GM19239 (cell line): ENCODE measurements around the gene TRIM47.
"Not testable (repeated sequence)": the region's sequence is repeated elsewhere in the genome, so short reads cannot be mapped to it uniquely, and the experiment has no call there.

Experiments
- DNase-seq: peaks from one replicate; pipeline ENCODE4 v3.0.0; 2011; ENCODE audit warnings: low spot score; ENCODE audit not compliant: insufficient read length
- FAIRE-seq: peaks from 2 replicates; lab custom pipeline; 2011; peaks lifted over from hg19 to GRCh38; lab: Jason Lieb, UNC

TRIM47 gene

DNA sequence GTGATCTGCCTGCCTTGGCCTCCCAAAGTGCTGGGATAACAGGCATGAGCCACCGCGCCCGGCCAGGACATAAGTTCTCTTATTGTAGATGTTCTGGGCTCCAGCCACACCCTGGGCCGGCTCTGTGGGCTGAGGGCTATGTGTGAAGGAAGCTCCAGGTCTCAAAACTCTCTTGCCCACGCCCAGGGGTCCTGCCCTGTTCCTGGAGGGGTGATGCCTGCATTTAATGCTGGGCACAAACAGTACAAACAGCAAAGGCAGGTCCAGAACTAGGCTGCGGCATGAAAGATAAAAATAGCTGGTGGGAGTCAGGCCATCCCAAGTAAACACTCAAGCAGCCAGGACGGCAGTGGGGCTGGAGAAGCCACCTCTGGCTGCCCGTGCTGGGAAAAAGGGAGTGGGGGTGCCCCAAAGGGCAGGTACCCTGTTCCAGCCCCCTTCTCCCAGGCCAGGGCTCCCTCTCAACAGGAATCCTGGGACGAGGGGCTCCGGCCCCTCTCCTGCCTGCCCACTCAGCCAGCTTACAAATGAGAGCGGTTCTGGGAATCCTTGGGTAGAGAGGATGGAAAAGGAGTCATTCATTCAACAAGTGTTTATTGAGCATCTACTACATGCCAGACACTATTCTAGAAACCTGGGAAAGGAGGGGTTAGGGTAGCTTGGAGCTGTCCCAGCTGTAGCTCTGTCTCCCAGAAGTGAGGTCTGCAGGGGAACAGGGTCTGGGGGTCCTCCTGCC is 4.6 kb downstream of the TRIM47 start:
- FAIRE-seq (no peak), DNase-seq (no peak)

DNA sequence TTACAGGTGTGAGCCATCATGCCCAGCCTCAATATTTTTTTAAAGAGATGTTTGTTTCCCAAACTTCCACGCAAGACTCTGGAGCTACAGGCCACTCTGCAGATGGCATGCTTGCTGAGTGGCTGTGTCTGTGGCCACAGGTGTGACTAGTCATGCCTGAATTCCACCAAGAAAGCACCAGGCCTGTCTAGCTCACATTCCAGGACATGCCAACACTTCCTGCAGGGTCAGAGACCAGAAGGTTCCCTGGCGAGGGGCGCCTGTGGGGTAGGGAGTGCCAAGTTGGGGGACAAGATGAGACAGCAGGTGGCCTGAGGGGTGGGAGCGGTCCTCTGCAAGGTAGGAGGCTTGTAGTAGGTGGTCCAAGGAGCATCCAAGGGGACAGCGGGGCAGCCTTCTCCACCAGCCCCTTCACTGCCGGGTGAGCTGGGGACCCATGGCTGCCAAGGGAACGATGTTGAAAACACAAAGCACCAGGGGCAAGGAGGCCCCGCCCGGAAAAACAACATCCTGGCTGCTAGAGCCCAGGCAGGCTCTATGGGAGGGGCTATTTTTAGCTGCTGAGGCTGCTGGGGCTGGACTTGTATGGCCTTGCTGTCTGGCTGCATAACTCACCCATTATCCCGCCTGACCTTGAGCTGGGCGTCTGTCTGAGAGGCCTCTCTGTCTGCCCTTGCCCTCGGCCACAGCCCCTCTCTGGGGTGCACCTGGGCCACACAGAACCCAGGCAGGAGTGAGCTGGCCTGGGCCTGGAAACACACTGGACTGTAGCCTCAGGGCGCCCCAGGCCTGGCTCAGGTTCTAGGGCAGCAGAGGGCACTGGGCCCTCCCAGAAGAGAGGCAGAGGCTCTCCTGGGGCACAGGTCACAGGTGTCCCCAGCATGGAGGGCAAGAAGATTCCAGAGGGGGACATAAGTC is 5.7 kb downstream of the TRIM47 start:
- FAIRE-seq (no peak), DNase-seq (no peak)

DNA sequence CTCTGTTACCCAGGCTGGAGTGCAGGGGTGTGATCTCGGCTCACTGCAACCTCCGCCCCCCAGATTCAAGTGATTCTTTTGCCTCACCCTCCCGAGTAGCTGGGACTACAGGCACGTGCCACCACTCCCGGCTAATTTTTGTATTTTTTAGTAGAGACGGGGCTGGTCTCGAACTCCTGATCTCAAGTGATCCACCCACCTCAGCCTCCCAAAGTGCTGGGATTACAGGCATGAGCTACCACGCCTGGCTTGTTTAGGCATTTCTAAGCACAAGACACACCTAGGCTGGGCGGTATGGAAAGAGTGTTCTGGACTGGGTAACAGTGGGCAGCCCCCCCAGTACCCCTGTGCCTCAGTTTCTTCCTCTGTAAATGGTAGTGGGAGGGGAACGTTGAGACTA is 8.2 kb downstream of the TRIM47 start:
- DNase-seq, FAIRE-seq: not testable (repeated sequence)

DNA sequence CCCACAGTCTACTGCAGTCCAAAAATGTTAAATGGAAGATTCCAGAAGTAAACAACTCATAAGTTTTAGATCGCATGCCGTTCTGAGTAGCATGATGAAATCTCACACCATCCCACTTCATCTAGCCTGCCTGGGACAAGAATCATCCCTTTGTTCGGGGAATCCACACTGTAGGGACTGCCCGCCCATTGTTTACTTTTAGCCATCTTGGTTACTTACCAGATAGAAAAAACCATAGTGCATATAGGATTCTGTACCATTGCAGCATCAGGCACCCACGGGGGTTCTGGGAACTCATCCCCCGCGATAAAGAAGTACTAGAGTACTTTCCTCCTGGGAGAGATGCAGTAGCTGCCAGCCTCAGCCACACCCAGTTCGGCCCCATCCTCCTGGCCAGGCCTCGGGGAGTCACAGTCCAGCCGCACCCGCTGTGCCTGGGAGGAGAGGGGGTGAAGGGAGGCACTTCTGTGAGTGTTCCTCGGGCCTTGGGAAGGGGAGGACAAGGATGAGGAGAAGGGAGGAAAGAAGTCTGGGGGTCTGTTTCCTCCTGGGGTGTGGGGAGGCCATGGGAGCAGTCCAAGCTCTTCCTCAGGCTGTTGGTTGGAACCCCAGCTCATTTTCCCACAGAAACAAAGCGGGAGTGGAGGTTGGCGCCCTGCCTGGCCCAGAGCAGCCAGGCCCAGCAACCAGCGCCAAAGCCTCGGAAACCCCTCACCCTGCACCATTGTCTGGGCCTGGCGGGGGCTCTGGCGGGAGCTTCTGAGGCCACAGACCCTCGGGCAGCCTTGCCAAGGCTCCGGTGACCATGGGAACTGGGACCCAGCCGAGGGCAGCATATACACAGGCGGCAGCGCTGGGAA is 8.9 kb downstream of the TRIM47 start:
- DNase-seq = no peak
- FAIRE-seq = no peak

DNA sequence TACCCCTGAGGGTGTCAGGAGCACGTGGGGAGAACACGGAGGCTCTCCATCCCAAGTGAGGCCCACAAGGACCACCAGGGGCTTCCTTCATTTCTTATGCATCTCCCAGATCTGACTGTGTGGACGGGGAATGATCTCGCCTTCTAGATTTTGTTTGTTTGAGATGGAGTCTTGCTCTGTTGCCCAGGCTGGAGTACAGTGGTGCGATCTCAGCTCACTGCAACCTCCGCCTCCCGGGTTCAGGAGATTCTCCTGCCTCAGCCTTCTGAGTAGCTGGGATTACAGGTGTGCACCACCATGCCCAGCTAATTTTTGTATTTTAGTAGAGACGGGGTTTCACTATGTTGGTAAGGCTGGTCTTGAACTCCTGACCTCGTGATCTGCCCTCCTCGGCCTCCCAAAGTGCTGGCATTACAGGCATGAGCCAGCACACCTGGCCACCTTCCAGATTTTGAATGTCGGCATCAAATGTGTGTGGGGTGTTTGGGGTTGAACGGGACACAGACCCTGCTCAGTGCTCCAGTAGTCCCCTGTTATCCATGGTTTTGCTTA is 9.6 kb downstream of the TRIM47 start:
- FAIRE-seq, DNase-seq: not testable (repeated sequence)

DNA sequence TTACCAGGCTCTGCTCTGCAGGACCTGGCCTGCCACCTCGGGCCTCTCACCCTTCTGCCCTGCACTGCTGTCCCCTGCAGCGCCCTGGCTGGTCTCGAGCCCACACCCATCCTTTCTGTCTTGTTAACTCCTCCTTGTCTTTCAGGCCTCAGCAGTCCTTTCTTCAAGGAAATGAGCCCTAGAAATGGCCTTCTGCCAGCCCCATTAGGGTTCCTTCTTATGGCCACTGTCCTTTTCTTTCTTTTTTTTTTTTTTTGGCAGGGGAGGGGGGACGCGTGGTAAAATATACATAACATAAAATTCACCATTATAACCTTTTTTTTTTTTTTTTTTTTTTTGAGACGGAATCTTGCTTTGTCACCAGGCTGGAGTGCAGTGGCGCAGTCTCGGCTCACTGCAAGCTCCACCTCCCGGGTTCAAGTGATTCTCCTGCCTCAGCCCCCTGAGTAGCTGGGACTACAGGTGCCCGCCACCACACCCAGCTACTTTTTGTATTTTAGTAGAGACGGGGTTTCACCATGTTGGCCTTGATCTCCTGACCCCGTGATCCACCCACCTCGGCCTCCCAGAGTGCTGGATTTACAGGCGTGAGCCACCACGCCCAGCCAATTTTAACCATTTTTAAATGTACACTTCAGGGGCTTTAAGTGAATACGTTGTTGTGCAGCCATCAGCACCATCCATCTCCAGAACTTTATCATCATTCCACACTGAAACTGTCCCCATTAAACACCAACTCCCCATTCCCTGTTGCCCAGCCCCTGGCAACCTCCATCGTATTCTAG is 12.8 kb downstream of the TRIM47 start:
- not testable (repeated sequence) for FAIRE-seq, DNase-seq

DNA sequence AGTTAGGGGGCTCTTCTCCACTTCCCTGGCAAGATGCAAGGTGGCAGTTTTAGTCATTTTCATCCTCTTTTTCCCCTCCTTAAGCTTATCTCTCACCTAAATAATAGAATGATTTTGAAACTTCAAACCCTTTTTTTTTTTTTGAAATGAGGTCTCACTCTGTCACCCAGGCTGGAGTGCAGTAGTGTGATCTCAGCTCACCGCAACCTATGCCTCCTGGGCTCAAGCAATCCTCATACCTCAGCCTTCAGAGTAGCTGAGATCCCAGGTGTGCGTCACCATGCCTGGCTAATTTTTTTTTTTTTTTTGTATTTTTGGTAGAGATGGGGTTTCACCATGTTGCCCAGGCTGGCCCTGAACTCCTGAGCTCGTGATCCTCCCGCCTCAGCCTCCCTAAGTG is 13.5 kb downstream of the TRIM47 start:
- DNase-seq, FAIRE-seq: not testable (repeated sequence)

DNA sequence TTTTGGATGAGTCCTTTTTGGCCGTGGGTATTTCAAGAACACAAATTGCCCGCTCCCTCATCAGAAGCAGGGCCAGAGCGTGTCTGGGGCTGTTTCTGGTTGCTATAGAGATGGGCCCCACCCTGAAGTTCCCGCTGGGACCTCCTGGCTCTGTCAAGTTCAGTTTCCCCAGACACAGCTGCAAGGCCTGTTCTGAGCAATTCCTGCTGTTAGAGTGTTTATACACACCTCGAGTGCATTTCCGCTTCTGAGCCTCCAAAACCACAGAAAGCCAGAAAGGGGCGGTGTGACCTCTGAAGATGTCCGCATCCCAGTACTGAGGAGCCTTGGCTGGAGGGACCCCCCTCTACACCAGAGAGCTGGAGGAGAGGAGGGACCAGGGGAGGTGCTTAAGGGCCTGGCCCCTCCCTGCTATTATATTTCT is 13.9 kb downstream of the TRIM47 start:
- DNase-seq (peak; percentile 84), FAIRE-seq (peak; percentile 96)

DNA sequence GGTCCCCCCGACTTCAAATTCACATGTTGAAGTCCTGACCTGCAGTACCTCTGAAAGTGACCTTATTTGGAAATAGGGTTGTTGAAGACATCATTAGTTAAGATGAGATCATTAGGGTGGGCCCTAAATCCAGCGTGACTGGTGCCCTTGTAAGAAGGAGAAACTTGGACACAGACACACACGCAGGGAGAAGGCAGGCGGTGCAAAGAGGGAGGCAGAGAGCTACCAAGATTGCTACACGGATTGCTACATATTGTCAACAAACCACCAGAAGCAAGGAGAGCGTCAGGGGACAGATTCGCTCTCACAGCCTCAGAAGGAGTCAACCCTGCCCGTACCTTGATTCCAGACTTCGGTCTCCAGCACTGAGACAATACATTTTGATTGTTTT is 16.5 kb downstream of the TRIM47 start:
- no peak for FAIRE-seq
- DNase-seq = no peak

DNA sequence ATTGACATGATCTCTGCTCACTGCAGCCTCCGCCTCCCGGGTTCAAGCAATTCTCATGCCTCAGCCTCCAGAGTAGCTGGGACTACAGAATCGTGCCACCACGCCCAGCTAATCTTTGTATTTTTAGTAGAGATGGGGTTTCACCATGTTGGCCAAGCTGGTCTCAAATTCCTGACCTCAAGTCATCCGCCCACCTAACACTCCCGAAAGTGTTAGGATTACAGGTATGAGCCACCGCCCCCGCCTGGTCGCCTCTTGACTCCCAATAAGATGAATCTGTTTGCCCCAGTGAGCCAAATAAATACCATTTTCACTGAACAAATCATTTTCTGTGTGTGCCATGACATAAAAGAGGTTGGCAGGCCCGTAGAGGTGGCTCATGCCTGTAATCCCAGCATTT is 19.0 kb downstream of the TRIM47 start:
- FAIRE-seq, DNase-seq: not testable (repeated sequence)

DNA sequence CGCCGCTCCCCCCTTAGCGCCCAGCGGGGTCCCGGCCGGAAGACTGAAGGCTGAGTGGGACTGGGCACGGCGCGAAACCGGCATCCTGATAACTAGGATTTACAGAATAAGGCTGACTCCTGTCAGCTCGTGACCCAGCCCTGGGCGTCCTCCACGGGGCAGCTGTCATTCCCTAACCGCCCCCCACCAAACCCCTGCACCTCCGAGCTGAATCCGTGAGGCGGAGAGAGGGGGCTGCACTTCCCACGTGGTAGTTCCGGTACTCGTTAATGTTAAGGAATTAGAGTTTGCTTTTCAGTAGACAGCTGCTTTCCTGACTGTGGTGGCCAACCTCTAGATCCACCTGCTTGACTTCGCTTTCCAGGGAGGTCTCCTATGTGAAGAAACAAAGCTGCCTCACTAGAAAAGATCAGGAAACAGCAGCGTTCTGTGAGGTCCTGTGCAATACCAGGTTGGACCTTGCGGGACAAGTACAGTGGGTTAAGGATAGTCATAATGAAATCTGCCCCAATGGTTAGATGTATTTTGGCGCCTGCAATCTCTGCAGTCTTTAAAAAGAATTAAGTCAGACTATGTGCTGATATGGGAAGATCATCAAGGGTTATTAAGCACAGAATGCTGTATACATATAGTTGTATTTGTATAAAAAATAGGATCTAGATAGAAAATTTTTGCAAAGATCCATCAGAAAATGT is 22.2 kb downstream of the TRIM47 start:
- no peak for FAIRE-seq

DNA sequence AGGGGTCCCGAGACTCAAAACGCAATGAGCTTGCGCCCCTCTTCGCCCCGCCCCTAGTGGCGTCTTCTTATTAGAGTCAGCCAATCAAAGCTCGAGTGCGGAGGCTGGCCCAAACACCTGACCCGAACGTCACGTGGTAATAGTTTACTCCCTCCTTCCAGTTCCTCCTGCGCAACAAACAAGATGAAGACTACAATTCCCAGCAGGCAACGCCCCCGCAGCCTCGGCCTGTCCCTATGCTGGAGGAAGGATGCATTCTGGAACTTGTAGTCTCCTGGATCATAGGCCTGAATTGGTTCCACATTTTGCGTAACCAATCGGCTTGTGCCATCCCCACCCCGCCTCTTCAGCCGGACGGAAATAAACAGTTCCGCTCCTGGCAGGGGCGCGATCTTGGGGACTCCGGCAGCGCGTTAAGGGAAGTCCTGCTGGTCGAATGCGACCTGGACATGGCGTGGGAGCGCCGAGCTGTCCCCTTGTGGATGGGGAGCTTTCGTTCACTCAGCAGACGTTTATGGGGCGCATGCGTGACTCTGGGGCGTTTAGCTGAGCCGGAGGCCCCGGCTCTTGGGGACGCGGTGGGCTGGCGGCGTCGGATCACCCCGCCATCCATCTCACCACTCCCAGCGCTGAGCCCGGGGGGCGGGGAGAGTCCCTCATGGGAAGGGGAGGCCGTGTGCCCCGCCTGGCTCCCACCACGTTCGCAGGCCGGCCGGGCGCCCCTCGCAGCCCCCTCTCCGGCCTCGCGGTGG is 22.9 kb downstream of the TRIM47 start, which contains the start of gene WBP2:
TSS of gene WBP2 (minus strand) at position 26 of the 752 bp plus-strand sequence. CDS start 38 bp downstream, outside the sequence.
- FAIRE-seq (peak; percentile 98), DNase-seq (peak; percentile 92)

More for the DNA sequence above, 22.2 kb downstream of the TRIM47 start:
- DNase-seq = no peak

DNA sequence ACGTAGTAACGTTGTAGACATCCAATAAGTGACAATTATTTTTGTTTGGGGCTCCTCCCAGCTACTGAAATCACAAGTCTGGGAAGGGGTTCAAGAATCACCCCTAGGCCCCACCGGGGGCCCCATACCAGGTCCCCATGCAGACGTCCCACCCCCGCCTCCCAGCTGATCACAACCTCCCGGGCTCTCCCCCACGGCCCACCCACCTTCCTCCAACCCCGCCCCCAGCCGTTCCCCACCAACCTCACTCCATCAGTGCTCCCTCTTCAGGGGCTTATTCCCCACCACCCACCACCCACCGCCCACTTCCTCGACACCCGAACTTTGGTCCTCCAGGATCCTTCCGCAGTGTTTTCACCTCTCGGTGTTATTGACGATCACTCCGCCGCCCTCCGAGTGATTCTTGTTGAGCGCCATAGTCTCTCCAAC is 23.5 kb downstream of the TRIM47 start:
- FAIRE-seq (no peak), DNase-seq (no peak)

DNA sequence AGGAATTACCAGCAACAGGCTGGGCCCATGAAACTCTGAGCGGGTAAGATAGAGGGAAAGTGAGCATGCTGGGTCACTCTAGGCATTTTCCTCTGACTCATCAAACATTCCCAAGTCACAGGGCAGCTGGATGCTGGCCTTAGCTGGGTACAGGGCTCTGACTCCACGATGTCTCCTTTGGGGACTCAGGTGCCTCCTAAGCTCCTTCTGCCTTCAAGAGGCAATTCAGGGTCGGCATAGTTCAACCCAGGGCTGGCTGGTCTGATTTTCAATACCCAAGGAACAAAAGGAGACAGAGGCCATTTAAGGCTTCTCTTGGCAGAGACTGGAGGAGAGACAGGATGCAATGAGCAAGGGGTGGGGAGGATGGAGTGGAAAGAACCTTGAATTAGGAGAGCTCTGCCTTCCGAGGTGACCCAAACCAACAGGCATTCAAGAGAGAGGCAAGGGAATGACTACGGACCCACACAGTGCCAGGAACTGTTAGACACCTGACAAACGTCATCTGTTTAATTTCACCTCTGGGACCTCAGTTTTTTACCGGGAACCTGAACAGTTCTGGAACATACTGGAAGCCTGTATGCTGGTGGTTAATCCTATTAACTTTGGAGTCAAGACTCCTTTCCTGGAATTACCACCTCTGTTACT is 24.2 kb downstream of the TRIM47 start:
- FAIRE-seq (no peak), DNase-seq (no peak)

DNA sequence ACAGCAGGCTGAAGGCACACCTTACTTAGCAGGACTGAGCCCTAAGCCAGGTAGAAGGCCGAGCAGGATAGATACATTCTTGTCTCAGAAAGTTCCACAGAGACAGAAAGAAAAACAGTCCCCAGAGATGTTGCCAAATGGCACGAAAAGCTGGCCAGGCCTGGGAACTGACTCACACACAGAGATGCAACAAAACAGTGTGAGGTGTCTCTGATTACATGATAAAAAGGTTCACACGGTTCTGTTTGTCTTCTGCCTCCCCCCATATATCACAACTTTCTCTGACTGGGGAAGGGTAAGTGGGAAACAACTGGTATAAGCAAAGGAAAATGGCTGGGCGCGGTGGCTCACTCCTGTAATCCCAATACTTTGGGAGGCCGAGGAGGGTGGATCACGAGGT is 24.9 kb downstream of the TRIM47 start:
- FAIRE-seq (no peak), DNase-seq (no peak)

DNA sequence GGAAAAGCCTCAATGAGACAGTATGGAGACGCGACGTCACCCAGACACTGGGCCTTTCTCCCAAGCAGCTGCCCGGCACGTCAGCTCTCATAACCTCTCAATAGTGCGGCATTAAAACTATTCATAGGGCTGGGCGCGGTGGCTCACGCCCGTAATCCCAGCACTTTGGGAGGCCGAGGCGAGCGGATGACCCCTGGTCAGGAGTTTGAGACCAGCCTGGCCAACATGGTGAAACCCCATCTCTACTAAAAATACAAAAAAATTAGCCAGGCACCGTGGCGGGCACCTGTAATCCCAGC is 26.7 kb downstream of the TRIM47 start:
- not testable (repeated sequence) for DNase-seq, FAIRE-seq

DNA sequence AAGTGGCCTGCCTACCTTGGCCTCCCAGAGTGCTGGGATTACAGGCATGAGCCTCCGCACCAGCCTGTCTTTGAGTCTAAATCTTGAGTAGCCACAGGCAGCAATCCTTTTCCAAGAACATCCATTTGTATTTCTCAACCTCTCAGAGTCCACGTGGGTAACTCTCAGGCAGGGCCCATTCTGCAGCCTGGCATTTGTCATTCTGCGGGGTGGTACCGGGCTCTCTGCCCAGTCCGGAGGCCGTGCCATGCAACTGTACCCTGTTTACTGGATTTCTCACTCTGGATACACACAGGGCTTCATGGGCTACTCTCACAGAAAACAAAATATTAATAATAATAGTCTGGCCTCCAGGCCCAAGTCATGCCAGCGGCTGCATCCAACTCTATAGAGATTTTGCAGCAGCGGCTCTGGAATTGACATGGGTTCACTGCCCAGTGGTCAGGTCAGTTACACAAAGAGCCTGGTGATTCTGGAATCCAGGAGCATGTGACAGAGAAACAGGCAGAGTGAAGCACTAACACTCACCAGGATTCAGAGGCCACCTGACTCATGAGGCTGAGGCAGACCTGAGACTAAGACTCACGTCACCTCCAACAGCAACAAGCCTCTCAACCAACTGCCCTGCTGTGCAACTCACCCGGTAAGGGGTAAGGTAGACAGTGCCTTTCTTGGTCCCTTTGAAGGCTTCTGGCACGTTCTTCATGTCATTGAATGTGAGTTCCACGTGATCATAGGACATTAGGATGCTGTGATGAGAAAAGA is 27.3 kb downstream of the TRIM47 start:
- no peak for DNase-seq
- no peak for FAIRE-seq
